Vagina (tissue), 2 donors: ENCODE measurements around the gene MBD3.

Source experiments
- POLR2A ChIP-seq, 2 donors: fragments of 450-650 bp; IDR thresholded peaks; one replicate each; pipeline ENCODE4 v1.6.1; 2017; ENCODE audit warnings: antibody characterized with exemption in 2 of 2, mild to moderate bottlenecking in 2 of 2, moderate library complexity in 2 of 2
- POLR2AphosphoS5 ChIP-seq, 2 donors: sonication (generic); formaldehyde crosslinking; IDR thresholded peaks; one replicate each; pipeline ENCODE4 v1.9.0; 2017; ENCODE audit warnings: antibody characterized with exemption in 2 of 2, mild to moderate bottlenecking in 2 of 2, low read depth in 1 of 2; ENCODE audit not compliant: insufficient read depth in 1 of 2
- TF ChIP-seq, protein P1 (sequence below), 3 experiments: fragments of 450-650 bp in 2 of 3; fragments of 200-600 bp in 1 of 3; sonication (generic) in 1 of 3; IDR thresholded peaks; one replicate each; pipeline ENCODE4 v1.5.1; 2017 to 2019; ENCODE audit warnings: antibody characterized with exemption in 3 of 3, mild to moderate bottlenecking in 2 of 3, moderate library complexity in 2 of 3

DNA sequence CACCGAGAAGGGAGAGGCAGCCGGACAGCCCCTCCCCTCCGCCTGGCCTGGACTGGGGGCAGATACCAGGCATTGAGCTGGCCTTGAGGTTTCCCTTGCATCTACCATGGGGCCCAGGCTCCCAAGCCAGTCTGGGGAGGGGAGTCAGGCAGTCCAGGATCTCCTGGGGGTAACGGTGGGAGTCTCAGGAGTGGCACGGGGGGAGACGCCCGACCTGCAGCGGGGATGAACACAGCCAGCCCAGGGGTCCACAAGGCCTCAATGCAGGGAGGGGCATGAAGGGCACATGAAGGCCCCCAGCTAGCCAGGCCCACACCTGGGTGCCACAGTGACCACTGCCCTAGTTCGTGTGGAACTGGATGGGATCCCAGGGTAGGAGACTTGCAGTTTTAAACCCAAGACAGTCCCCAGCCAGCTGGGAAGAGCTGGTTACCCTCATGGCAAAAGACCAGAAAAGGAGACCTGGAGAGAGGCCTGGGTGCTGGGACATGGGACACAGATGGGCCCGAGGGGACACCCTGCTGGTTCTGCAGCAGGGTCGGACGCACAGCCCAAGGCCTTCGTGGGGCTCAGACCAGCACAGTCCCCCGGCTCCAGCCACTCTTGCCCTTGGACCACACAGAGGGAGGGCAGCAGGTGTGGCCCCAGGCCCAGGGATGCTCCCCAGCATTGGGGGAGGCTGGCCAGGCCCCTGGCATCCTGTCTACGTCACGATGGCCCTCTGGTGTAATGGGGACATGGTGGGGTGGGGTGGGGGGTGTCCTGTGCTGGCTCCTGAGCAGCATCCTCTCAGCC is 17.2 kb upstream of the MBD3 start:
- TF ChIP-seq POLR2AphosphoS5 (IDR thresholded peaks at IDR 0.05; ENCODE audit: insufficient read depth in 1 of 2, low read depth in 1 of 2) (no peak), POLR2A (IDR thresholded peaks at IDR 0.05) (no peak)
- TF ChIP-seq, protein P1, sequence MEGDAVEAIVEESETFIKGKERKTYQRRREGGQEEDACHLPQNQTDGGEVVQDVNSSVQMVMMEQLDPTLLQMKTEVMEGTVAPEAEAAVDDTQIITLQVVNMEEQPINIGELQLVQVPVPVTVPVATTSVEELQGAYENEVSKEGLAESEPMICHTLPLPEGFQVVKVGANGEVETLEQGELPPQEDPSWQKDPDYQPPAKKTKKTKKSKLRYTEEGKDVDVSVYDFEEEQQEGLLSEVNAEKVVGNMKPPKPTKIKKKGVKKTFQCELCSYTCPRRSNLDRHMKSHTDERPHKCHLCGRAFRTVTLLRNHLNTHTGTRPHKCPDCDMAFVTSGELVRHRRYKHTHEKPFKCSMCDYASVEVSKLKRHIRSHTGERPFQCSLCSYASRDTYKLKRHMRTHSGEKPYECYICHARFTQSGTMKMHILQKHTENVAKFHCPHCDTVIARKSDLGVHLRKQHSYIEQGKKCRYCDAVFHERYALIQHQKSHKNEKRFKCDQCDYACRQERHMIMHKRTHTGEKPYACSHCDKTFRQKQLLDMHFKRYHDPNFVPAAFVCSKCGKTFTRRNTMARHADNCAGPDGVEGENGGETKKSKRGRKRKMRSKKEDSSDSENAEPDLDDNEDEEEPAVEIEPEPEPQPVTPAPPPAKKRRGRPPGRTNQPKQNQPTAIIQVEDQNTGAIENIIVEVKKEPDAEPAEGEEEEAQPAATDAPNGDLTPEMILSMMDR (IDR thresholded peaks at IDR 0.05), result no peak
